ENCODE data around the gene FGFR1OP2. TPM values are rescaled to one million over a fixed set of nuclear protein-coding genes. Genes with fewer than 3 reads are reported as not detected.

FGFR1OP2 gene
- polyA plus RNA-seq, 1 of the 3 experiments (the other 2 are of a cell fraction), result 20.6 TPM

DNA sequence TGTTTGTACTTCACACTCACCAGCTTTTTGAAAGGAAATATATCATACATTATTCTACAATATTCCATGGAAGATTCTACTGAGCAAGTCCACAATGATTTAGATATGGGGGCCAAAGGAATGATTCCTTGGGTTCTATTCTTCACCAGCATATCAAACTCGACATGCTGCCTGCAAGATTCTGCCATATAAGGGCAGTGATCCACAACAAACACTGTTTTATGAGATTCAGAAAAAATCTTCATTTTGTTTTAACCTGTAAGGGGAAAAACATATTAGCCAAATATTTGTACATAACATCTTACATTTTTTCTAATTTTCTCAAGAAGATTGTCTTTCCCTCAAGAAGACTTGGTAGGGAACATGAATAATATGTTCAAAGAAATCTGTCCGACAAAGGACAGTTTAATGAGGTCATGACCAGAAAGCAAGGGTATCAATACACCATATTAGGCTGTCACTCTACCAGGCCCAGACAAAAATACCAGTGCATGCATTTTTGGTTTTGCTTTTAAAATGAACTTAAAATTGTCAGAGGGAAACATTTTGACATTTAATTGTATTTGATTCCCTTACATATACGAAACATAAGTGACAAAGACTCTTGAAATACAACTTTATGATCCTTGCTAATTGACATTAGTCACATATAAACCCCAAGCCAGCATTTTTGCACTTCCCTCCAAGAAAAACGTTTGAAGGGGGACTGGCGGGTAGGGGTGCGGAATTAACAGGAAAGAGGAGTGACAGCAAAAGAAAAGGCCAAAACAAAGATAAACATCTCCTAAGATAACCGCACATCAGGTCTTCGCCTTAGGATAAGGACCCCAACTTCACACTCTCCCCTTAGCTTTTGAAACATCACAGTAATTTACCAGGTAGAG, 1.5 kb upstream of the FGFR1OP2 start:
- TF ChIP-seq RFX5 (IDR thresholded peaks at IDR 0.05; ENCODE audit: low read length) (no peak), POLR2AphosphoS5 (IDR thresholded peaks at IDR 0.05; ENCODE audit: low read depth, low read length) (no peak), ELF1 (IDR thresholded peaks at IDR 0.05) (no peak), GABPA (IDR thresholded peaks at IDR 0.05; ENCODE audit: low read depth) (no peak), TAF1 (IDR thresholded peaks at IDR 0.05; ENCODE audit: borderline replicate concordance, low read depth, low read length) (no peak), JUND (IDR thresholded peaks at IDR 0.05) (no peak), SIN3A (IDR thresholded peaks at IDR 0.05; ENCODE audit: borderline replicate concordance, low read depth, low read length) (no peak), REST (IDR thresholded peaks at IDR 0.05; ENCODE audit: low read depth, low read length) (no peak), MEF2A (IDR thresholded peaks at IDR 0.05; ENCODE audit: borderline replicate concordance, low read depth) (no peak), IRF3 (IDR thresholded peaks at IDR 0.05; ENCODE audit: low read depth, low read length) (no peak), EP300 (IDR thresholded peaks at IDR 0.05; ENCODE audit: borderline replicate concordance in 1 of 2, low read depth in 1 of 2, low read length in 1 of 2) (no peak), MXI1 (IDR thresholded peaks at IDR 0.05; ENCODE audit: low read depth, low read length) (no peak)
- TF ChIP-seq, protein P1, sequence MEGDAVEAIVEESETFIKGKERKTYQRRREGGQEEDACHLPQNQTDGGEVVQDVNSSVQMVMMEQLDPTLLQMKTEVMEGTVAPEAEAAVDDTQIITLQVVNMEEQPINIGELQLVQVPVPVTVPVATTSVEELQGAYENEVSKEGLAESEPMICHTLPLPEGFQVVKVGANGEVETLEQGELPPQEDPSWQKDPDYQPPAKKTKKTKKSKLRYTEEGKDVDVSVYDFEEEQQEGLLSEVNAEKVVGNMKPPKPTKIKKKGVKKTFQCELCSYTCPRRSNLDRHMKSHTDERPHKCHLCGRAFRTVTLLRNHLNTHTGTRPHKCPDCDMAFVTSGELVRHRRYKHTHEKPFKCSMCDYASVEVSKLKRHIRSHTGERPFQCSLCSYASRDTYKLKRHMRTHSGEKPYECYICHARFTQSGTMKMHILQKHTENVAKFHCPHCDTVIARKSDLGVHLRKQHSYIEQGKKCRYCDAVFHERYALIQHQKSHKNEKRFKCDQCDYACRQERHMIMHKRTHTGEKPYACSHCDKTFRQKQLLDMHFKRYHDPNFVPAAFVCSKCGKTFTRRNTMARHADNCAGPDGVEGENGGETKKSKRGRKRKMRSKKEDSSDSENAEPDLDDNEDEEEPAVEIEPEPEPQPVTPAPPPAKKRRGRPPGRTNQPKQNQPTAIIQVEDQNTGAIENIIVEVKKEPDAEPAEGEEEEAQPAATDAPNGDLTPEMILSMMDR (IDR thresholded peaks at IDR 0.05), result no peak
- TF ChIP-seq, protein P2, sequence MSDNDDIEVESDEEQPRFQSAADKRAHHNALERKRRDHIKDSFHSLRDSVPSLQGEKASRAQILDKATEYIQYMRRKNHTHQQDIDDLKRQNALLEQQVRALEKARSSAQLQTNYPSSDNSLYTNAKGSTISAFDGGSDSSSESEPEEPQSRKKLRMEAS (IDR thresholded peaks at IDR 0.05; ENCODE audit: low read depth), result no peak
- peaks cover 20 to 24% of the 10 kb centered on the region in 2 experiments; a peak in 3 of 4 replicates for H3K4me1 ChIP-seq (ENCODE audit: control insufficient read depth in 1 of 2, insufficient read depth in 2 of 2, low read depth in 1 of 2, low read length in 1 of 2)
- peak overlapping the region; percentile 90 for H3K9ac ChIP-seq
- no peaks in the 10 kb centered on the region for H3K27me3 ChIP-seq (ENCODE audit: insufficient read depth)
- peak overlapping the region; percentile 96 to 98 for H3K4me3 ChIP-seq (ENCODE audit: low read depth in 2 of 2, low read length in 1 of 2)
- H3K9me3 ChIP-seq, result no peaks in the 10 kb centered on the region
- ChIA-PET POLR2A (no interaction called here), CTCF (interaction anchor here (0.9 to 2.3 kb wide), 6 partner anchors 18 to 79 kb away, joined by 3 to 7 read pairs (median 4); partner anchors contain the start of gene TM7SF3)
- no peak for DNase-seq
- peaks cover 4 to 21% of the 10 kb centered on the region in 2 experiments for H3K36me3 ChIP-seq (replicated peaks in 1 of 2; ENCODE audit: control insufficient read depth in 1 of 2, insufficient read depth in 2 of 2, low read length in 1 of 2)
- H3K9me2 ChIP-seq, result no peaks in the 10 kb centered on the region; the same call in 1 of the 2 replicates
- no peak overlapping the region for H2AFZ ChIP-seq (ENCODE audit: low read depth)
- H3K4me2 ChIP-seq, result peak overlapping the region; percentile 93
- H3K79me2 ChIP-seq (ENCODE audit: insufficient read depth), result peaks cover 73% of the 10 kb centered on the region
- WGBS (ENCODE audit: low lambda C conversion rate), result 15% methylated on average over 8 of the region's 8 CpGs
- H3K27ac ChIP-seq (ENCODE audit: low read depth in 2 of 2, low read length in 1 of 2), result peak overlapping the region; percentile 22 to 93; a peak in 2 of 4 replicates
- H4K20me1 ChIP-seq (ENCODE audit: insufficient read depth), result peaks cover 18% of the 10 kb centered on the region
- H3F3A ChIP-seq (replicated peaks; ENCODE audit: insufficient read depth), result no peaks in the 10 kb centered on the region

Data from SK-N-SH (cell line).